GM12878 (cell line): ENCODE measurements around the gene SHISA3. TPM values are rescaled to one million over a fixed set of nuclear protein-coding genes. Genes with fewer than 3 reads are reported as not detected.

ENCODE experiments used
- BMI1 ChIP-seq: fragments of 450-650 bp; IDR thresholded peaks from 2 replicates; pipeline ENCODE4 v1.6.1; 2016; ENCODE audit warnings: mild to moderate bottlenecking, moderate library complexity, borderline replicate concordance
- ETV6 ChIP-seq, 2 experiments: fragments of 450-650 bp in 1 of 2; IDR thresholded peaks in 1 of 2; conservative IDR thresholded peaks in 1 of 2; 2 replicates each; pipeline ENCODE4 v1.6.1; 2014; ENCODE audit warnings: antibody characterized with exemption in 1 of 2, borderline replicate concordance in 1 of 2, low read depth in 1 of 2, mild to moderate bottlenecking in 1 of 2, moderate library complexity in 1 of 2
- GABPA ChIP-seq: IDR thresholded peaks from 2 replicates; pipeline ENCODE4 v1.6.1; 2014; ENCODE audit warnings: antibody characterized with exemption, low read depth, mild to moderate bottlenecking, inconsistent platforms
- MTA2 ChIP-seq: fragments of 450-650 bp; IDR thresholded peaks from 2 replicates; pipeline ENCODE4 v1.6.1; 2016; ENCODE audit warnings: low read depth, mild to moderate bottlenecking, moderate library complexity
- SUZ12 ChIP-seq: fragments of 200-600 bp; sonication (generic); IDR thresholded peaks from one replicate; pipeline ENCODE4 v1.6.1; 2018; ENCODE audit warnings: antibody characterized with exemption, mild to moderate bottlenecking; ENCODE audit not compliant: unreplicated experiment
- ZNF384 ChIP-seq: IDR thresholded peaks from 2 replicates; pipeline ENCODE4 v1.6.1; 2012; ENCODE audit warnings: low read depth, mild to moderate bottlenecking, low read length, improper control_type of control experiment, borderline replicate concordance
- ZSCAN29 ChIP-seq: fragments of 450-650 bp; IDR thresholded peaks from 2 replicates; pipeline ENCODE4 v1.6.1; 2017; ENCODE audit warnings: mild to moderate bottlenecking, moderate library complexity
- polyA plus RNA-seq, 11 experiments: library from polyadenylated mRNA; depleted of rRNA in 4 of 11; unstranded in 6 of 11; stranded (reverse) in 5 of 11; fragments of >200 nt; fragmentation: Nextera tagmentation in 4 of 11; fragmentation: Illumina TruSeq in 1 of 11; extraction: Ambion mirVana in 4 of 11; extraction: Trizol in 1 of 11; gene quantifications; 1 replicate in 1 of 11; 2 replicates in 10 of 11; pipeline versions ENCODE4 v1.2.1 to v1.2.3, GENCODE V29; 2011 to 2016; ENCODE audit warnings: inconsistent platforms in 2 of 11, missing spikeins in 2 of 11, low read depth in 1 of 11
- total RNA-seq, 4 experiments: library from RNA; depleted of rRNA in 3 of 4; stranded (reverse); fragments of >200 nt in 3 of 4; fragmentation: Illumina TruSeq in 1 of 4; extraction: Trizol in 1 of 4; gene quantifications; 2 replicates each; pipeline versions ENCODE4 v1.2.1 to v1.2.3, GENCODE V29; 2013 to 2021
- TF ChIP-seq, protein P1 (sequence below): IDR thresholded peaks from 2 replicates; pipeline ENCODE4 v1.6.1; 2012; ENCODE audit warnings: improper control_type of control experiment, low read depth, low read length; ENCODE audit not compliant: insufficient replicate concordance
- TF ChIP-seq, protein P2 (sequence below): IDR thresholded peaks from 2 replicates; pipeline ENCODE4 v1.6.1; 2011; ENCODE audit warnings: borderline replicate concordance, low read depth, mild to moderate bottlenecking, moderate library complexity, low read length; ENCODE audit not compliant: insufficient read depth, poor library complexity, severe bottlenecking
- TF ChIP-seq, protein P3 (sequence below): fragments of 450-650 bp; IDR thresholded peaks from 2 replicates; pipeline ENCODE4 v1.6.1; 2018; ENCODE audit warnings: mild to moderate bottlenecking, low read depth, moderate library complexity; ENCODE audit not compliant: partially characterized antibody

SHISA3 gene
- total and polyA plus RNA-seq, 10 of the 15 experiments (the other 5 are each of a cell fraction or from before 2014, with no cell fraction given): 0.03 to 7.2 (median 4.4) TPM

DNA sequence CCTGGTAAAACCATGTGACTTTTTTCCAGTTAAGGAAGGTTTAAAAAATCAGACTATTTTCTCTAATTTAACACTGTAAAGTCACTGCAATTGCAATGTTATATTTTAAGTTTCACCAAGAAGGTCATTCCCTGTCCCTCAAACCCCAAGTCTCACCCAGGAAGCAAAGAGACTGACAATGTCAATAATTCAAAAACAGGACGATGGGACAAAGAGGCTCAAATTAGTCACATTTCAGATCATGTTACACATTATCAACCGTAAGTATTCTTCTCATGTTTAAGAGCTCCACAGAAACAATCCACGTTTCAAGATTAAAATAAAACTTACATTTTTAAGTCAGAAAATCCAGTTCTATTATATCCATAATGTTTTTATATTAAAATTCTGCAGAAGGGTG lies 13.2 kb downstream of the SHISA3 start (continued):
- TF ChIP-seq, protein P1, sequence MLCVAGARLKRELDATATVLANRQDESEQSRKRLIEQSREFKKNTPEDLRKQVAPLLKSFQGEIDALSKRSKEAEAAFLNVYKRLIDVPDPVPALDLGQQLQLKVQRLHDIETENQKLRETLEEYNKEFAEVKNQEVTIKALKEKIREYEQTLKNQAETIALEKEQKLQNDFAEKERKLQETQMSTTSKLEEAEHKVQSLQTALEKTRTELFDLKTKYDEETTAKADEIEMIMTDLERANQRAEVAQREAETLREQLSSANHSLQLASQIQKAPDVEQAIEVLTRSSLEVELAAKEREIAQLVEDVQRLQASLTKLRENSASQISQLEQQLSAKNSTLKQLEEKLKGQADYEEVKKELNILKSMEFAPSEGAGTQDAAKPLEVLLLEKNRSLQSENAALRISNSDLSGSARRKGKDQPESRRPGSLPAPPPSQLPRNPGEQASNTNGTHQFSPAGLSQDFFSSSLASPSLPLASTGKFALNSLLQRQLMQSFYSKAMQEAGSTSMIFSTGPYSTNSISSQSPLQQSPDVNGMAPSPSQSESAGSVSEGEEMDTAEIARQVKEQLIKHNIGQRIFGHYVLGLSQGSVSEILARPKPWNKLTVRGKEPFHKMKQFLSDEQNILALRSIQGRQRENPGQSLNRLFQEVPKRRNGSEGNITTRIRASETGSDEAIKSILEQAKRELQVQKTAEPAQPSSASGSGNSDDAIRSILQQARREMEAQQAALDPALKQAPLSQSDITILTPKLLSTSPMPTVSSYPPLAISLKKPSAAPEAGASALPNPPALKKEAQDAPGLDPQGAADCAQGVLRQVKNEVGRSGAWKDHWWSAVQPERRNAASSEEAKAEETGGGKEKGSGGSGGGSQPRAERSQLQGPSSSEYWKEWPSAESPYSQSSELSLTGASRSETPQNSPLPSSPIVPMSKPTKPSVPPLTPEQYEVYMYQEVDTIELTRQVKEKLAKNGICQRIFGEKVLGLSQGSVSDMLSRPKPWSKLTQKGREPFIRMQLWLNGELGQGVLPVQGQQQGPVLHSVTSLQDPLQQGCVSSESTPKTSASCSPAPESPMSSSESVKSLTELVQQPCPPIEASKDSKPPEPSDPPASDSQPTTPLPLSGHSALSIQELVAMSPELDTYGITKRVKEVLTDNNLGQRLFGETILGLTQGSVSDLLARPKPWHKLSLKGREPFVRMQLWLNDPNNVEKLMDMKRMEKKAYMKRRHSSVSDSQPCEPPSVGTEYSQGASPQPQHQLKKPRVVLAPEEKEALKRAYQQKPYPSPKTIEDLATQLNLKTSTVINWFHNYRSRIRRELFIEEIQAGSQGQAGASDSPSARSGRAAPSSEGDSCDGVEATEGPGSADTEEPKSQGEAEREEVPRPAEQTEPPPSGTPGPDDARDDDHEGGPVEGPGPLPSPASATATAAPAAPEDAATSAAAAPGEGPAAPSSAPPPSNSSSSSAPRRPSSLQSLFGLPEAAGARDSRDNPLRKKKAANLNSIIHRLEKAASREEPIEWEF: no peak
- TF ChIP-seq ZSCAN29 (no peak), GABPA (no peak), MTA2 (no peak), ZNF384 (no peak), BMI1 (no peak), ETV6 (conservative IDR thresholded peaks at IDR 0.05 in 1 of 2, IDR thresholded peaks at IDR 0.05 in 1 of 2; ENCODE audit: borderline replicate concordance in 1 of 2, low read depth in 1 of 2) (no peak), SUZ12 (no peak)
- TF ChIP-seq, protein P2, sequence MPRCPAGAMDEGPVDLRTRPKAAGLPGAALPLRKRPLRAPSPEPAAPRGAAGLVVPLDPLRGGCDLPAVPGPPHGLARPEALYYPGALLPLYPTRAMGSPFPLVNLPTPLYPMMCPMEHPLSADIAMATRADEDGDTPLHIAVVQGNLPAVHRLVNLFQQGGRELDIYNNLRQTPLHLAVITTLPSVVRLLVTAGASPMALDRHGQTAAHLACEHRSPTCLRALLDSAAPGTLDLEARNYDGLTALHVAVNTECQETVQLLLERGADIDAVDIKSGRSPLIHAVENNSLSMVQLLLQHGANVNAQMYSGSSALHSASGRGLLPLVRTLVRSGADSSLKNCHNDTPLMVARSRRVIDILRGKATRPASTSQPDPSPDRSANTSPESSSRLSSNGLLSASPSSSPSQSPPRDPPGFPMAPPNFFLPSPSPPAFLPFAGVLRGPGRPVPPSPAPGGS: no peak
- TF ChIP-seq, protein P3, sequence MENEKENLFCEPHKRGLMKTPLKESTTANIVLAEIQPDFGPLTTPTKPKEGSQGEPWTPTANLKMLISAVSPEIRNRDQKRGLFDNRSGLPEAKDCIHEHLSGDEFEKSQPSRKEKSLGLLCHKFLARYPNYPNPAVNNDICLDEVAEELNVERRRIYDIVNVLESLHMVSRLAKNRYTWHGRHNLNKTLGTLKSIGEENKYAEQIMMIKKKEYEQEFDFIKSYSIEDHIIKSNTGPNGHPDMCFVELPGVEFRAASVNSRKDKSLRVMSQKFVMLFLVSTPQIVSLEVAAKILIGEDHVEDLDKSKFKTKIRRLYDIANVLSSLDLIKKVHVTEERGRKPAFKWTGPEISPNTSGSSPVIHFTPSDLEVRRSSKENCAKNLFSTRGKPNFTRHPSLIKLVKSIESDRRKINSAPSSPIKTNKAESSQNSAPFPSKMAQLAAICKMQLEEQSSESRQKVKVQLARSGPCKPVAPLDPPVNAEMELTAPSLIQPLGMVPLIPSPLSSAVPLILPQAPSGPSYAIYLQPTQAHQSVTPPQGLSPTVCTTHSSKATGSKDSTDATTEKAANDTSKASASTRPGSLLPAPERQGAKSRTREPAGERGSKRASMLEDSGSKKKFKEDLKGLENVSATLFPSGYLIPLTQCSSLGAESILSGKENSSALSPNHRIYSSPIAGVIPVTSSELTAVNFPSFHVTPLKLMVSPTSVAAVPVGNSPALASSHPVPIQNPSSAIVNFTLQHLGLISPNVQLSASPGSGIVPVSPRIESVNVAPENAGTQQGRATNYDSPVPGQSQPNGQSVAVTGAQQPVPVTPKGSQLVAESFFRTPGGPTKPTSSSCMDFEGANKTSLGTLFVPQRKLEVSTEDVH: no peak
- TF ChIP-seq, all 136 proteins: peak for 0
